ENCODE measurements around the gene ST6GAL1.
"Not testable (repeated sequence)": the region's sequence is repeated elsewhere in the genome, so short reads cannot be mapped to it uniquely, and the experiment has no call there.

ST6GAL1 gene

GRCh38 chr3:186940967-186941366, 10.6 kb downstream of the ST6GAL1 start:
- DNase-seq (ENCODE audit: low read depth in 2 of 2) = no peak

GRCh38 chr3:186942168-186942567, 11.8 kb downstream of the ST6GAL1 start:
- DNase-seq (ENCODE audit: low read depth in 2 of 2) = no peak

GRCh38 chr3:186945255-186945823, 15.0 kb downstream of the ST6GAL1 start:
- no peak for DNase-seq (ENCODE audit: low read depth in 2 of 2)

GRCh38 chr3:186946756-186947375, 16.5 kb downstream of the ST6GAL1 start:
- no peak for DNase-seq (ENCODE audit: low read depth in 2 of 2)

DNA sequence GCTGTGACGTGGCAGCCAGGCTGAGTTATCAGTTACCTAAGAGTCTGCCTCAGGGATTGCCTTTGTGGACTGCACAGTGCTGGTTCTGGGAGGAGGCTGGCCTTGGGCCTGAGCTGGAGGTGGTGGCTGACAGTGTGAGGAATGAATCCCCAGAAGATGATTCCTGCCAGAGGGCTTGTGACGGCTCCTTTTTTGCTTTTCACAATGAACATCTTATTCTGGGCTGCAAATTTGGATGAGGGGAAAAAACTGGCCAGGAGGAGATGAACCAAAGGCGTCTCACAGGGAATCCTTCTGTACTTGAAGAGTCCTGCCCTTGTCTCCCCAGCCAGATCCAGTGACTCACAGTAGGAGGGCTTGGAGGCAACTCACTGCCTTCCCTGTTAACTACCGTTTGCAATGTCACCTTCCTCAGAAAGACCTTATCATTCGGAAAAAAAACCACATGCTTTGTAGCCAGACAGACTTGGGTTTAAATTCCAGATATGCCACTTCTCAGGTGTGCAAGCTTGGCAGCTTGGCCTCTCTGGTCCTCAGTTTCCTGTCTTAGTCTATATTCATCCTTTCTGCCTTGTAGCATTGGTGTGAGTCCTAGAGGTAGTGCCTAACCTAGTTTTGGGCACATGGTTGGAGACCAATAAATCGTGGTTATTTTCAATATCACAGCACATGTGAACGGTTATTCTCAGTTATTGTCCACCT, 19.1 kb downstream of the ST6GAL1 start:
- no peak for DNase-seq (ENCODE audit: low read depth in 2 of 2)

DNA sequence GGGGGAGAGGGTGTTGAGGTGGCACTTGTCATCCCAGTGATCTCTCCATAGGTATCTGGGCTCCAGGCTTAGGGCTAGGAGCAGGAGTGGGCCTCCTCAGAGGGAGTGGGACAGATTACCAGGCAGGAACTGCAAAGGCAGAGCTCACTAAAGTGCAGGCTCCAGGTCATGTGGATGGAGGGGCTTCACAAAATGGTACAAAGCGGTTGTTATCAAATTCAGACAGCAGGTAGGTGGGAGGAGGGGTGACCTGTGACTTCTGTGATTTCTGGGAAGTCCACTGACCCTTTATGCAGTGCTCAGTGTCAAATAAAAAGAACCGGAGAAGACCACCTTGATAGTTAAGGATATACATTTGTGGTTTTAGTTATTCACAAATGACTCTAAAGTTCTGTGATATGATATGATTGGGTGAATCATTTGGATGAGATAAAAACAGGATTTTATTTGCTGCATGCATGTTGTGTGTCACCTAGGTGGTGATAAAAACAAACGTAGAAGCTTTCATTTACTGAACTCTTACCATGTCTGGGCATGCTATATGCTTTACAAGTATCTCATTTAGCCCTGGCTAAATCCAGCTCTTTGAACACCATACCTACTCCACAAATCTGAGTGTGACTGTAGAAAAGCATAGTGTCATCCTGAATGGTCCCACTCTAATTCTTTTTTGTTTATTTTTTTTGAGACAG, 20.2 kb downstream of the ST6GAL1 start:
- no peak for DNase-seq (ENCODE audit: low read depth in 2 of 2)

DNA sequence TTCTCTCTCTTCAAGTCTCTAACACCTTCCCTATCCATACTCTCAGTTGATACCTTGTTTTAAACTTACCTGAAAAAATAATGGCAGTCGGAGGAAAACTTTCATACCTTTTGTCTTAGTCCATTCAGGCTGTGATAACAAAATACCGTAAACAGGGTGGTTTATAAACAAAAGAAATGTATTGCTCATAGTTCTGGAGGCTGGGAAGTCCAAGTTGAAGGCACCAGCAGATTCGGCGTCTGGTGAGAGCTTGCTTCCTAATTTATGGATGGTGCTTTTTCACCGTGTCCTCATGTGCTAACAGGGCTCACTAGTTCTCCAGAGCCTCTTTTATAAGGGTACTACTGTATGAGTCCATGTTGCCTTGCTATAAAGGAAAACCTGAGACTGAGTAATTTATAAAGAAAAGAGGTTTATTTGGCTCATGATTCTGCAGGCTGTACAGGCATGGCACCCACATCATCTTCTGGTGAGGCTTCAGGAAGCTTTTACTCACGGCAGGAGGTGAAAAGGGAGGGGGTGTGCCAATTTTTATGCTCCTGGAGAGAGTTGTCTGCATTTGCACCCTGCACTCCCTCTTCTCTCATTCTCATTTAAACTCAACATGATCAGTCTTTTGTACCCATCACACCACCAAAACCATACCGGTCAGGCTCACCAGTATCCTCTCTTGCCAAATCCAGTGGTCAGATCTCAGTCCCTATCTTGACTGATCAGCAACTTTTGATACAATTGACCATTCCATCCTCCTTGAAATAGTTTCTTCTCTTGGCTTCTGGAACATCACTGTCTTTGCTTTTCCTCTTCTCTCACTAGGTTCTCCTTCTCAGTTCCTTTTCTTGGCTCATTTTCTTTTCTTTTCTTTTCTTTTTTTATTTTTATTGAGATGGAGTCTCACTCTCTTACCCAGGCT, 21.6 kb downstream of the ST6GAL1 start:
- no peak for DNase-seq (ENCODE audit: low read depth in 2 of 2)

GRCh38 chr3:186953011-186953487, 22.7 kb downstream of the ST6GAL1 start:
- DNase-seq (ENCODE audit: low read depth in 2 of 2) = no peak

GRCh38 chr3:186953992-186954699, 23.8 kb downstream of the ST6GAL1 start:
- DNase-seq (ENCODE audit: low read depth in 2 of 2) = not testable (repeated sequence)

DNA sequence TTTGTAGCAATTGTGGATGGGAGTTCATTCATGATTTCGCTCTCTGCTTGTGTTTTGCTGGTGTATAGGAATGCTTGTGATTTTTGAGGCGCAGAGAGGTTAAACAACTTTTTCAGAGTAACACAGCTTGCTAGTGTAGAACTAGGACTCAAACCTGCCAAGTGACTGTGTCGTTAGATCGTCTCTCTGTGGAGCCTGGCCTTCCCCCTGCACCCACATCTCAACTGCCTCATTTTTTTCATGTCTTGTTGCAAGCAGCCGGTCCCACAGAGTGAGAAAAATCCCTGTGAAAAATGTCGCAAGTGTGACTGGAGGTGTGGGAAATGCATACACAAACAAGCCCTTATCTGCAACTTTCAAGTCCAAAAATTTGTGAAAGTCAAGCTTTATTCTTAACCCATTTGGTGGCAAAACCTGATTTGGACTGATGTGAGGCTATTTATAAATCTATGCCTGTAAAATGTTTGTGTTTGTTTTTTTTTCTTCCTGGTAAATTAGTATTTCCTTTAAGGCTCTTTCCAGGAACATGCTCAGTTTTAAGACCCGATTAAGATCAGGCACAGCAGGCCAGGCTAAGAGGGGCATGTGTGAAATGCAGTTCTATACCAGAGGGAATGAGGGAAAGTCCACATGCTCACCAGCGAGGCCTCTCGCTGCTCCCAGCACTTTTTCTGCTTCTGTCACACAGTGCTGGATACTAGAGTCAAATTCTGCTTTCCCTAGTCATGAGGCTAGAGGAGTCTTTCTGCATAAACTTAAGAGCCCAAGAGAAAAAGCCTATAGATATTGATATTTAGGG, 25.8 kb downstream of the ST6GAL1 start:
- DNase-seq (ENCODE audit: low read depth in 2 of 2) = no peak

DNA sequence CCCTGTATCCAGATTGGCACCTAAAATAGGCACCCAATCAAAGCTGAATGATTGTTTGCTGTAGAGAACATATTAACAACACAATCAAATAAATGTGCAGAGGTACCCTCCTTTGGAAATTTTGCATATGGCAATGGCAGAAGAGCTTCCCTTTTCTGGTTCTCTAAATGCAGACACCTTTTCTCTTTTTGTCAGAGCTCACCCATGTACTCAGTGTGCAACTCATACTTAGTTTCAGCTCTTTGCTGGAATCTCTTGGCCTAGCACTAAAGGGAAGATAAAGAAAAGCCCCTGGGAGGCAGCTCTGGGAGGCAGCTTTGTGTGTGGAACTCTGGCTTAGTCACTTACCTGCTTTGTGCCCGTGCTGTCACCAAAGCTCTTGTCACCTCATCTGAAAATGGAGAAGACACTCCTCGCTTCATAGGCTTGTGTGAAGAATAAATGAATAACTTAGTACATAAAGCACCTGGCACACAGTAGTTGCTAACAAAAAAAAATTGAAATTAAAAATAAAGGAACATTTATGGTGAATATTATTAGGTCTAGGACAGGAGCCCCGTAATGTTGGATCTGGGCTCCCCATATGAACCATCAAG, 28.8 kb downstream of the ST6GAL1 start:
- DNase-seq (ENCODE audit: low read depth in 2 of 2) = no peak

GRCh38 chr3:186960347-186960746, 30.0 kb downstream of the ST6GAL1 start:
- no peak for DNase-seq (ENCODE audit: low read depth in 2 of 2)

DNA sequence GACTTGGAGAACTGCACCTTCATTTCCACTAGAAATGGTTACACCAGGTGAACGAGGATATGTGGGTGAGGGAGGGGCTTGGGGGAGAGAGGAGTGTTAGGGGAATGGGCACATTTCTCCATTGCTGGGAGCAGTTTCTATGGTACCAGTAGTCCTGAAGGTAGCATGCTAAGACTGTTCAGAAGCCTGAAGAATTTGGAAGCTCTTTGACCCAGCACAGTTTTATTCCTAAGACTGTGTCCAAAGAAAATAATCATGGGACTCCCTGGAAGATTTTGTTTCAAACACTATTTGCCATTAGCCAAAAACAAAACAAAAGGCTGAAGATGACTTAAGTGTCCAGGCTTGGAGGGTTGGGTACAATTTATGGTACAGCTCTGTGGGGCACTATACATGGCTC, 32.1 kb downstream of the ST6GAL1 start:
- DNase-seq (ENCODE audit: low read depth in 2 of 2) = no peak

GRCh38 chr3:186963636-186964035, 33.3 kb downstream of the ST6GAL1 start:
- no peak for DNase-seq (ENCODE audit: low read depth in 2 of 2)

DNA sequence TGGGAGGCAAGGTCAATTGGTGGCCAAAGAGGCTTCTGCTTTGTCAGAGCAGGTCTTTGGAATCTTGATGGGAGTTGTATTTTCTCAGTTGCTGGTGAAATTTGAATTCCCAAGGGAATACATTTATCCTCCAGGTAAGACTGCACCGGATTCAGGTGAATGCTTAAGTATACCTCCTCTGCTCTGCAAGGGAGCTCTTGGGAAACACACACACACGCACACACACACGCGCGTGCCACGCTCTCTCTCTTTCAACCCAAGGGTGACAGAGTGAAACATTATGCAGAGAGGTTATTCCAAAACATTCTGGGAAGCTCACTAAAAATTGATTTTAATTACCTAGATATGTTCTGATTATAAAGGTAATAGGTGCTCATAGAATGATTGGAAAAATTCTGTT, 33.7 kb downstream of the ST6GAL1 start:
- DNase-seq (ENCODE audit: low read depth in 2 of 2) = no peak

- no peak for DNase-seq (ENCODE audit: low read depth in 2 of 2)
Observed at GRCh38 chr3:186964616-186965015, 34.3 kb downstream of the ST6GAL1 start.

- DNase-seq (ENCODE audit: low read depth in 2 of 2) = no peak
Observed at GRCh38 chr3:186965141-186965879, 35.0 kb downstream of the ST6GAL1 start.

DNA sequence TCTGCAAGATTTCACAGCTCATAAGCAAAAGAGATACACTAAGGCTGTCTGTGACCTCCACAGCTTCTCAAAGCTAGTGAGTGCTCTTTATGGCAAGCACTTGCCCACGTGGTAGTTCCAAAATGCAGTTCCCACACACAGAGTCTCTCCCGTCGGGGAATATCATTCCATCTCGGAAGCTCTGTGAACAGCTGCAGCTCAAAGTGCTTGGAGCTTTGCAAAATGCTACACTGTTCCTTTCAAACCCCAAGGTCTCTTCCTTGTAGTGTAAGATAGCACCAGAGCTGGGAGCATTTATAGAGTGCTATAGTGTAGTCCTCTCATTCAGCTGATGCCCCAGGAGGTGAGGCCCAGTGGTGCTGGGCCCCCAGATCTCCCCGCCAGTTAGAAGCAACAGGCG, 36.1 kb downstream of the ST6GAL1 start:
- no peak for DNase-seq (ENCODE audit: low read depth in 2 of 2)

DNA sequence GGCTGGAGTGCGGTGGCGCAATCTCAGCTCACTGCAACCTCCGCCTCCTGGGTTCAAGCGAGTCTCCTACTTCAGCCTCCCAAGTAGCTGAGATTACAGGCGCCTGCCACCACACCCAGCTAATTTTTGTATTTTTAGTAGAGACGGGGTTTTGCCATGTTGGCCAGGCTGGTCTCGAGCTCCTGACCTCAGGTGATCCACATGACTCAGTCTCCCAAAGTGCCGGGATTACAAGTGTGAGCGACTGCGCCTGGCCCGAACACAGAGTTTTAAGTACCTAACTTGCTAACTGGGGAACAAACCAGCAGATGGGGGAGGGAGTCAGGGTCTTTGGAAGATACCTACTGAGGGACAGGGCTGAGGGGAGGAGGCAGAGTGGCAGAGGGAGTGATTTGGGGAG, 36.9 kb downstream of the ST6GAL1 start:
- DNase-seq (ENCODE audit: low read depth in 2 of 2) = not testable (repeated sequence)
